ENCODE results near the gene TIAM2.

TIAM2 gene

DNA sequence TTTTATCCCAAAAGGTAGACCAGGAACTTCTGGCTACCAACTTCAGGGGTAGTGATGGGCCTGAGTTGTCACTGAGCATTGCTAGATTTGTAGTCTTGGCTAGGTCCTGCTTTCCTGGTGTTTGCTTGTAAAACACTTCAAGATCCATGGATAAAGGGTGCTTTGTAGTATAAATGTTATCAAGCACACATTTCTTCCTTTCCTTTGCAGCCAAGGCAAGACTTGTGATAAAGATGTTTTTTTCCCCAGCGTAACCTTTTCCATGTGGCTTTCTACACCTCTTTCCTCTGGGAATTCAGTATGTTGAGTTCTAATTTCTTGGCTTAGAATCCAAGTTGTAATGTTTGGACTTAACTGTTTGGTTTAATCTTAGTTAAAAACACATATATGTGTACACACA lies 145.9 kb downstream of the TIAM2 start:
- no peak for DNase-seq

DNA sequence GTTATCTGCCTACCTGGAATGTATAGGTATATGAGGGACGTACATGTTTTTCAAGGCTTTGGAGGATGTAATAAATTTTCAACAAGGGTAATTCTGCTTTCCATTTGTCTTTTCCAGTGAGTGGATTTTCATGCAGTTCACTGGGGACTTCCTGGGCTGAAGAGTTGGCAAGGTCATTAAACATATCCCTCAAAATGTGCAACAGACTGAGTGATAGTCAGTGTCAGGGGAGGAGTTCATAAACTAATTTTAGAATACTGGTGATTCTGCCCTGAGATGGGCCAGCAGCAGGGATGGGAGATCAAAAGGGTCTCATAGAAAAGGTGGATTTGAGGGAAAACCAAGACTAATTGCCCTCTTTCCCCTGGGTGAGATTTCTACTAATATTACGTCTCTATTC lies 146.4 kb downstream of the TIAM2 start:
- no peak for DNase-seq

DNA sequence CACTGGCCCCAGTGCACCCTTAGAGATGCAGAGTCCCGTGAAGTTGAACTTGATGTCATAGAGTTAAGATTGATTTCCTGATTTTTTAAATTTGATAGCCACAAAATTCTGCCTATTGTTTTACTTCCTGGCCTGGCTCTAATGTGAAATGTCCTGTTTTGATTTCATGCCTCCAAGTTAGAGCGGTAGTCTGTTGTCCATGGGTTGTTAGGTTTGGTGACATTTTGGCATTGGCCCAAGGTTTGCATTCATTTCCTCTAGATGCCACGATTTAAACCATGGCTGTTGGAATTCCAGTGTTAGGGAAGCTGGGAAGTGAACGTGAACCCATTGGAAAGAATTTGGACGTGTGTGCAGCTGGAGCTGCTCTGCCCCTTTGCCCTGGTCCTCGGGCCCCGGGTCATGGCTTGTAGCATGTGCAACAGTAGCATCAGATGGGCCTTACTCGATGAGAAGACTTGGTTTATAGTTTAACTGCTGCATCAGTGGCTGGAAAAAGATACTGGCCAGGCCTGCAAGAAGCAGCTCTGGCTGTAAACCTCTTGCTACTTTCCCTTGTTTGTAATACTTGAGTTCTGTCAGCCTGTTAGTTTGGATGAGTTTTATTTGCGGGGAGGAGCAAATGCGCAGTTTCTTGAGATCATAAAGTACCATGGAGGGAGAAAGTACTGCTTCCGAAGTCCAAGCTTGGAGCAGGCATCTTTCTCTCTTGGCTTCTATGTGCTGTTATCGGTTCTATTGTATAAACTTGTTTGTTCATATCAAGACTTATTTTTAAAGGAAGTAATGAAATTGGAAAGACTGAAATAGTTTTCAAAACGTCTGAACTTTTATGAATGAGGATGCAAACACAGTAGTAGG lies 147.3 kb downstream of the TIAM2 start:
- DNase-seq = no peak

DNA sequence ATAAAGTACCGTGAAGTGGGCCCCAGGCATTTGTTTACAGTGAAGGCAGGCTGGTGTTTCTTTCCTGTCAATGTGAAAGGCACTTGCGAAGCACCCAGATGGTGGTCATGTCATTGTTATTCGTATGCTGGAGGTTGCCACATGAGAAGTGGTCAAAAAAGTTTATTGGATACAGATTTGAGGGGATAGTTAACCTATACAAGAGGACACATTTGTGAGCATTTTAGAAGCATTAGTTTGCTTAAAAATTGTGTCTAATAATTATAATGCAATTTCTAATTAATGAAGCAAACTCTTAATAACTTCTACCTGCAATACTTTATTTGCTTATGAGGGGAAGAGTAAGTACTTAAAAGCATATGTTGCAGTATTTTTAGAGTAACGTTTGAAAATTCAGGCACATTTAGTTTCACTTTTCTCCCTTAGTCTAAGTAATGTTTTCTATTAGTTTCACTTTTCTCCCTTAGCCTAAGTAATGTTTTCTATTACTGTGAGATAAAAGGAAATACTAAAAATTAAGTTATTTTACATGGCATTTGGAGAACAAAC lies 148.0 kb downstream of the TIAM2 start:
- DNase-seq = no peak

DNA sequence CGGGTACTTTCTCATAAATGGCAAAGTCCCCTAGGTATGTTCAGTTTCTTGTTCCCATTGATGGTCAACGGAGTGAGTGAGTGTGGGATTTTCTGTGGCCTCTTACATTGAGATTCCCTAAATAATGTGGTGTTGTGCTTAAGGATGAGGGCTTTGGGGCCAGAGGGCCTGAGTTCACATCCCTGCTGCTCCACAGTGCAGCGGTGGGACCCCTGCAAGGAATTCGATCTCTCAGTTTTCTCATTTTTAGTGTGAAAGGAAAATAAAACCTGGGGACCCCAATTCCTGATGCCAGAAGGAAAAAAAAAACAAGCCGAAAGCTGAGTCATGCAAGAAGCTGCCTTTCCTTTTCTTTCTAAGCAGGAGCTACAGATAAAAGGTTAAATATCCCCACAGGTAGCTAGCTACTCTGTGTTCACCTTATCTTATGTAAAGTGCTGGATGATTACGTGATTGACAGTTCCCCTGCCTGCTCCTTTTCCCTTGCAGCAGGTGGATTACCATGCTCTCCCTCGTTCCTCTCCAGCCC lies 148.5 kb downstream of the TIAM2 start:
- no peak for DNase-seq

DNA sequence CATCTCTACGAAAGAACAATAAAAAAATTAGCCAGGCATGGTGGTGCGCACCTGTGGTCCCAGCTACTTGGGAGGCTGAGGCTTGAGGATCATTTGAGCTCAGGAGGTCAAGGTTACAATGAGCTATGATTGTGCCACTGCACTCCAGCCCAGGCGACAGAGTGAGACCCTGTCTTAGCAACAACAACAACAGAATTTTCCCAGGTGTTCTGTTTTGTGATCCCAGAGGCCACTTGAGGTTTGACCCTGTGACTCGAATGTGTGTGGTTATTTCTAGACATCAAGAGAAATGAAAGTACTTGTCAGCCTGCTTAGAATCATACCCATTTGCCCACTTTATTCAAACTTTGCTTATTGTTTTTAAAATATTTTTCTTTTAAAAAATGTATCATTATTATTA lies 151.1 kb downstream of the TIAM2 start:
- DNase-seq = no peak

DNA sequence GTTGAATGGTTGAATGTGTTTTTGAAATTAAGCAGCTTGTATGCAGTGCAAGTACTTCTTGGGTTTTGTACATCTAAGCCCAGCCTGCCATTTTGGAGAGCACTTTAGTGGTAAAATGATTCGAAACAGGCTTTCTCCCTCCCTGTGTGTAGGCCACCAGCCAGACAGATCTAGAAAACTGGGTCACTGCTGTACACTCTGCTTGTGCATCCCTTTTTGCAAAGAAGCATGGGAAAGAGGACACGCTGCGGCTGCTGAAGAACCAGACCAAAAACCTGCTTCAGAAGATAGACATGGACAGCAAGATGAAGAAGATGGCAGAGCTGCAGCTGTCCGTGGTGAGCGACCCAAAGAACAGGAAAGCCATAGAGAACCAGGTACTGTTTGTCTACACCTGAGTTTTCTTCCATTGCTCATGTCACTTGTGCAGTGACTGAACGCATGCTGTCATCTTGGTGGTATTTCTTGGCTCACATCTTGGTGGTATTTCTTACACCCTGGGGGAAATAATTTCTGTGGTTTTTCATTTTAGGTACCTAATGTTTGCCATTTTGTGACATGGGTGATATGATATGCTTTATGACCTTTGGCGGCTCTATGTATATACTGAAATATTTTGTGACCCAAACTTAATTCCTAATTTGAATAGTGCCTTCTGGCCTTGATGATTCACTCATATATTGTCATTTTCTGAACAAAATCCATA lies 153.0 kb downstream of the TIAM2 start:
- no peak for DNase-seq

DNA sequence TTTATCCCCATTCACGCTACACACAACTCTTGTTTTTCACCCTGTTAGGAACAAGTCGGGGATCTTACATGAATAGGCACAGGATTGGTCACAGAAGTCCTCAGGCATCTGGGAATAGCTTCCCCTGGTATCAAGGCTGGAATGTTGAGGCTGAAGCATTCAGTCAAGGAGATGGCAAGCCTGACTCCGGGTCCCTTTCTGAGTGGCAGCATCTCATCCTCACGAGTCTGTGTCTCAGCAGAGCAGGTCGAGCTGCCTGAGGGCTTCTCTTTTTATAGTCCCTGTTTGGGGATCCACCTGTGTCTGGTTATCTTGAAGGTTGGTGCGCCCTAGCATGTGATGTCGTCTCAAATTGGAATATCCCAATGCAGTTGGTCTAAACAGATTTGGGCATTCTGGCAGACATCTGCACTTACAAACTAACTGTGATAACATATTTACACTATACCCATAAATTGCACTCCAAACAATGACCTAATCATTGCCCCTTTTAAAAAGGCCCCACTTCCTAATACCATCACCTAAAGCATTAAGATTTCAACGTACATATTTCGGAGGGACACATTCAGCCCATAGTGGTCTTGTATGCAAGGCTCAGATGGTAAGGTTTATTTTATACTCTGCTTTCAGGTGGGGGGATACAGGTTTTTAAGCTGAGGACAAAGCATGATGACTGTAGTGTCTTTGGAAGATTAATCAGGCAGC lies 156.0 kb downstream of the TIAM2 start:
- DNase-seq = no peak

DNA sequence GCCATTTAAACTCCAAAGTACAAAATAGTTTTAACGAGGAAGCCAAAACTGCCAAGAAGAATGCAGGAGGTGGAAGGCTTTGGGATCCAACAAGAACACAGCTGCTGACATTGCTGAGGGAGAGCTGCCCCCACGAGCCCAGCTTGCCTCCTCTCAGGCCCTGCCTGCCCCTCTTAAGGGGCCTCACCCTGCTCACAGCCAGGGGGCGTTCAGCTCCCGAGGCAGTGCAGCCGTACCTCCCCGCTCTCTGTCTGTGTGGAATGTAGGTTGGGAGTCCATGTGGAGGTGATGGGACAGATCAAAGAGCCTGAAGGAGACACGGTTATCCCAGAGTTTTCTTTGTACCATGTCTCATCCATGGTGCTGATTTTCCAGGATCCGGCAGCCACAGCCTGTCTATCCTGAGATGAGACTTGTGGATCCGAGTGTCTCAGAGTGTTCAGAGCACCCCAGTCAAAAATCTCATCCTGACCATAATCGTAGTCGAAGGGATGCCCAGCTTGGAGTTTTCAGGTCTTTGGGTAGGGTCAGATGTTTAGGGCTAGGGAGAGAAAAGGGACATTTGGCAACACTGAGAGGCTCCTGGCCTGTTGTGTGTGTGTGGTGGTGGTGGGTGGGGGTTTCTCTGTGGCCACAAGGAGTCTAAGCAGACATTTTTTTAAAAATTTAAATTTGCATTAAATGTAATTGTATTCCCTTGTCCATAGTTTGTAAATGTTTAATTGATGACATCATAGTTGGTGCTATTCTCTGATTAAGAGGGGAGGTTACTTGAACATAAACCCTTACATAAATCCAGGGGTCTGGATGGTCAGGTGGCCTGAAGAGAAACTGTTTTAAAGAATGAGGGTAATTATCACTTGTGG lies 157.3 kb downstream of the TIAM2 start:
- DNase-seq = no peak

DNA sequence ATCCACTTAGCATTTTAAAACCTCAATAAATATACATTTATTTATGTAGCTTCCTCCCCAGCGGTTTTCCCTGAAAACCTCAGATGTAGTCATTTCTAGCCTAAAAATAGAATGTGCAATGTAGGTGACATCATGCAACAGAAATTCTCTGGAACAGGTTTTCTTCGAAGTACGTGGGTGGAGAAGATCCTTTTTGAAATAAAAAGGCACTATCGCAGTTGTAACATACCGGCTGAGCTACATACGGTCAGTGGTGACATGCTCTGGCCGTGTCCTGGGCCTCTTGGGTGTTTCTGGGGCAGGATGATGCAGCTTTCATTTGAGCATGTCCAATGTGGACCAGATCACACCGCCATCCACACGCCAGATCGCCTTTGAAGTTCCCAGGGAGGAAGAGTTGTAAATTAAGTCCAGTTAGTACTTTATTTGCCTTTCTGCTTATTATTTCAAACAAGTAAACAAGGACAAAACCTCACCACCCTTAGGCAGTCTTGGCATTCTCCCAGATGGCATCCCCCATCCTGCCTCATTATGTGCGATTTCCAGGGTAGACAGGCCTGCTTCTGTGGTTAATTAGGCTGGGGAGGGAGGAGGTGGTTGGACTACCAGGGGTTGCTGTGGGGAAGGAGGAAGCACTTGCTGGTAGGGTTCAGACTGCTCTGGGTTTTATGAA lies 159.2 kb downstream of the TIAM2 start:
- DNase-seq = peak; percentile 43

DNA sequence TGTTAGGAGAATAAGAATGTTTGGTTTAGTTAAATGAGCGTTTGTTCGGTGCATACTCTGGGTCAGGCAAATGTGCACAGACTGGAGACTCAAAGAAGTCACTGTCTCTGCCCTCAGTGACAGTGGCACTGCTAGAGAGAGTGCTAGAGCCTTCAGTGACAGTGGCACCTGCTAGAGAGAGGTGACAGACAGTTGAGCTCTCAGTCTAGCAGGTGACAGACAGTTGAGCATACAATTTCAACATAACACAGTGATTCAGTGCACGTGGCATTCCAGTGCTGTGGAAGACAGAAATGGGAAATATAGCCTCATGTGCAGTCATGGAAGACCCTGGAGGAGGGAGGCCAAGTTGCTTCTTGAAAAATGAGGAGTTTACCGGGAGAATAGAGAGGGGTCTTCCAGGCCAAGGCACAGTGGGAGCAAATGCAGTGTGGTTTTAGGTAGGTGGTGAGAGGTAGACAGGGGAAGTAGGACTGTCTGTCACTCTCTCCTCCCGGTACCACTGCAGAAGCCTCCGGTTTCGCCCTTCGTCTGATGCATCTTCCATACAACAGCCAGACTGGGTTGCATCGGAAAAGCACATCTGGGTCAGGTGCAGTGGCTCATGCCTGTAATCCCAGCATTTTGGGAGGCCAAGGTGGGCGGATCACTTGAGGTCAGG lies 160.8 kb downstream of the TIAM2 start:
- no peak for DNase-seq

DNA sequence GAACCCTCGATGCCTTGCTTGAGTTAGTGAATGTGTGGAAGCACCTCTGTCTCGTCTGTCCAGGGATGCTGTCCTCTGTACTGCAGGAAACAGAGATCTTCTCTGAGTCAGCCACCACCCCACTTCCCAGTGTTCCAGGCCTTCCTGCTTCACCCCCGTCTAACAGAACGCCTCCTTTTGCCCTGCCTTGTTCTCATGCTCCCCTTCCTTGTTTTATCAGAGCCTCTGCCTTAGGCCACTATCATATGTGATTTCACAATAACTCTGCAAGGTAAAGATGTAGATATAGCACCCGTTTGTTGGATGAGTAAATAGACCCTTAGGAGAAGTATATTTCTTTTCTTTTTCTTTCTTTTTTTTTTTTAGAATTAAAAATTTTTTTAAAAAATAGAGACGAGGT lies 162.0 kb downstream of the TIAM2 start:
- no peak for DNase-seq

DNA sequence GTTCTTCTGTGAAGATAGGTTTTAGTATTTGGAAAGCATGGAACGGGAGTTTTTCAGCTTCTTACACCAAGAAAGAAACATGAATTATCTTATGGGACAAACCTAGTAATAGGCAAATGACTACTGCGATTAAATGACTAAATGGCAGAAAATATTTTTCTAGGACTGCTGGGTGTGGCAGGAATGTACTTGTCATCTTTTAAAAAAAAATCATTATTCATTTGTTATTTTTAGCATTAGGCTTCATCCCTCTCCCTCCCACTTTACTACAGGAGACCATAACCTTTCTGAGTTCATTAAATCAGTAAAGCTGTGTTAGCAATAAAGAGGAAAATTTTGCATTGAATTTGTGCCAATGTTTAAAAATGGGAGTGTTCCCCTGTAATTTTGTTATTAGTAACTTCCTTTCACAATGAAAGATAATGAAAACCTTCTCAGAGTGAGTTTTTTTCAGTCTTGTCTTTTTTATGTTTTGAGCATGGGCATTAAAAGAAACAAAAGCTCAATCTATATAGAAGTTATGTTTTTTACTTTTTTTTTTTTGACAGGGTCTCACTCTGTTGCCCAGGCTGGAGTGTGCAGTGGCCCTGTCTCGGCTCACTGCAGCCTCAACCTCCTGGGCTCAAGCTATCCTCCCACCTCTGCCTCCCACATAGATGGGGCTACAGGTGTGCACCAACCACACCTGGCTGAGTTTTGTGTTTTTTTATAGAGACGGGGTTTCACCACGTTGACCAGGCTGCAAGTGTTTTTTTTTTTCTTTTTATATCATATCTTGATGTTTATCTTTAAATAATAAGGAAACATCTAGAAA lies 163.1 kb downstream of the TIAM2 start:
- DNase-seq = no peak

DNA sequence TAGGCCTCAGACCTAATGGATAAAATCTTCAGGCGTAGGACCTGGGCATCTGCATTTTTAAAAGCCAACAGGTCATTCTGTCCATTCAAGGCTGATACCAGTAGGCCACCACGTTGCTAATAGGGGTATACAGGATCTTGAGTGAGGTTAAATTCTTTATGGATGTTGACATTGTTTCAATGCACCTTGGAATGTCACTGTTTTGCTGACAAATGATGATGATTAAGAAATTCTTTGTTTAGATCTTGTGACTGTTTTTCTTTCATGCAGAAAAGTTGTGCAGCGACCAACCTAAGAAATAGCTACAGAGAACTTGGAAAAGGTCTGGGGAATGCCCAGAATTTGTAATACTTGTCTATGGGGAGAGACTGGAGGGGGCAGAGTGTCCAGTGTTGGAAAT lies 167.6 kb downstream of the TIAM2 start:
- no peak for DNase-seq

DNA sequence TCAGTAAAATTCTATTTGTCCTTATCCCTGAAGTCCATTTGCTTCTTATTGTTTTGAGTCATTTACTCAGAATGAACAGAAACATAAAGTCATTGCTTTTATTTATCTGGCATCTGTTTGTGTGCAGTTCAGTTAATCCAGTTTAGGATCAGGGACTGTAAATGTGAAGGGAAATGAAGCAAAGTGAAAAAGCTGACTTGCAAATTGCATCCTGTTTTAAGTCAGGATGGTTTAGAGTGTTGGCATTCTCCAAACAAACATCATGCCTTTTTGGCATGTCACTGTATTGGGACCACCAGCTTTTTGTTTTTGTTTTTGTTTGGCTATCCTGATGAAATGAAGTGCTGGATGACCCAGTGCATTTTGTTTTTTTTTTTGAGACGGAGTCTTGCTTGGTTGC lies 168.5 kb downstream of the TIAM2 start:
- no peak for DNase-seq

DNA sequence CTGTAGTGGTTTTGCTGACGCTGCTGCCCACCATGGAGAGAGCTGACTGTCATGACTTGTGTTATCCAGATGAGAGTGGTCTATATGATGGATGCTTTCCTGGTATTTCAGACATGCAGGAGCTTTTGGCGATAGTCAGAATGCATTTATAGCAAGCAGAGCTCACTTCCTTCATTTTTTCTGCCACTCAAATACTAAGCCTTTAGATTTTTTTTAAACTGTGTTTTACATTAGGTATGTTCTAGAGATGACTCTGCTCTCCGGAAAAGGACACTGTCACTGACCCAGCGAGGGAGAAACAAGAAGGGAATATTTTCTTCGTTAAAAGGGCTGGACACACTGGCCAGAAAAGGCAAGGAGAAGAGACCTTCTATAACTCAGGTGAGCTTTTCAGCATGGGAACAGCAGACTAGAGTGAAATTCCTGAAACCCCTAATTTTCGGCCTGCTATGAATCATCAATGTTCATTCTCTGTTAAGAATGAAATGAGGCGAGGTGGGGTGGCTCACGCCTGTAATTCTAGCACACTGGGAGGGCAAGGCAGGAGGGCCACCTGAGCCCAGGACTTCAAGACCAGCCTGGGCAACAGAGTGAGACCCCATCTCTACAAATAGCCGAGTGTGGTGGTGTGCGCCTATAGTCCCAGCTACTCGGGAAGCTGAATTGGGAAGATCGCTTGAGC lies 170.1 kb downstream of the TIAM2 start:
- no peak for DNase-seq

DNA sequence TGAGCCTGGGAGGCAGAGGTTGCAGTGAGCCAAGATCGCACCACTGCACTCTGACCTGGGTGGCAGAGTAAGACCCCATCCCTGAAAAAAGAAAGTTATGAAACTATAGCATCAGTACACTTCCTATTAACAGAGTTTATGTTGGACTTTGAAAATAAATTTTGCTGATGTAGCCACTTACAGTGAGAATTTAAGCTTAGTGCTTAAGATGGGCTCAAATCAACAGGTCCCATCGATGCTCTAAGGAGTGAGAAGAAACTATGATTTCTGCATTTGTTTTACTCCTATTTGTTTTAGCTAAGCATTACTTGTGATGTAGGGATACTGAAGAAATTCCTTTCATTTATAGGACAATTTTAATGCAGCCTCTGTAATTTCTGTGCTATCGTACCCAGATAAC lies 175.4 kb downstream of the TIAM2 start:
- no peak for DNase-seq

DNA sequence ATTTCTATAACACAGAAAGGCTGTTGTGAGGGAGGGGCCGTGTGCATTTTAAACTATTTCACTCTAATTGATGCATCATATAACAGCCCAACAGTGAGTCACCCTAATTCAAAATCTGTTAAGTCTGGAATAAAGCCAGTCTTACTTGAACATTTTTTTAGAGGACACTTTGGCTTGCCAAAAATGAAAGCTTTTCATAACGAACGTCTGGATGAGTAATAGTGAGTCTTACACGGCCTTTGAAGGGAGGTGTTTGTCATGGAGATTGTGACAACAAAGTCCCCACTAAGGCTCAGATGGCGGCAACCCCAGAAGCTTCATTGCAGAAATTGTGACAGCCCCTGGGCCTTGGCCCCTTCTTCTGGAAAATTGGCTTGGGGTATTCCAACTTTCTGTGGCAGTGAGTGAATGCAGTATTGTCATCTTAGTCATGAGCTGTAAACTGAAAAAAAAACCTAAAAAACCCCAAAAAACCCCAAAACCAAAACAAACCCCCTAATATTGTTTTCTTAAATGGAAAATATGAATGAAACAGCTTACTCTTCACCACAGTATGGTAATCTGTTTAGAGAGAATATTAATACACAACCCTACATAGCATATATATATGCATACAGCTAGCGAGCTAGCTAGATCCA lies 176.1 kb downstream of the TIAM2 start:
- peak; percentile 90 for DNase-seq
